DOHH2 (cell line): Measurements from ENCODE around the gene COL25A1.

Experiments used
- CTCF ChIP-seq: fragments of 200-600 bp; sonication (generic); IDR thresholded peaks from one replicate; pipeline ENCODE4 v1.5.1; 2014; ENCODE audit warnings: antibody characterized with exemption, mild to moderate bottlenecking, low read depth, low read length; ENCODE audit not compliant: poor library complexity, severe bottlenecking
- EZH2phosphoT487 ChIP-seq: fragments of 200-600 bp; sonication (generic); IDR thresholded peaks from 2 replicates; pipeline ENCODE4 v1.6.1; 2017; ENCODE audit warnings: borderline replicate concordance, mild to moderate bottlenecking, antibody characterized with exemption, low read length, moderate library complexity, mixed read lengths

- no peak for TF ChIP-seq CTCF
- TF ChIP-seq EZH2phosphoT487 = no peak
These were observed 175.6 kb downstream of the COL25A1 start for GRCh38 chr4:109126856-109127255.
